Measurements from ENCODE around the gene IRF3.

DNA sequence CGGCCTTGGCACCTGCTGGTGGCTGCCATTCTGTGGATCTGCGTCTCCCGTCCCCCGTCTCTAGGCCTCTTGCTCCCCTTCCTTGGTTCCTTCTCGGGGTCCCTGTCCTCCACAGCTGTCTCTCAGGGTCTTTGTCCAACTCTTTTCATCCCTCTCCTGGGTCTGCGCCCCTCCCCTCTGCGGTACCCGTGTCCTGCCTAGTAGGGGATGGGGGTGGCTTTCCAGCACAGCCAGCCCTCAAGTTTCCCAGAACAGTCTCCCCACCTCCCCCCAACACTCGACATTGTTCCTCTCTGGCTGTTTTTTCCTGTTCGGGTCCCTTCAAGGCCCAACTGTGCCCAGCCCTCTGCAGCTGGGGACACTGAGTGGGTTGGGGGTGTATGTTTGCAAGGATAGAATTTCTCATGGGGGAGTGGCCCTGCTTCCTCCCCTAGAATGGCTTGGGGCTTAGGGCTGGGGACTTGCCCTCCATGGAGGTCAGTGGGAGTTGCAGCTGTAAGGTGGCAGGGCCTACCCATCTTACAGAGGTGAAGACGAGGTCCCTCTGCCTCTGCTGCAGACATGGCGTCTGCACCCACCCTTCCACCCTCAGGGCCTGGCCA, 23.0 kb upstream of the IRF3 start:
- TF ChIP-seq, protein P1, sequence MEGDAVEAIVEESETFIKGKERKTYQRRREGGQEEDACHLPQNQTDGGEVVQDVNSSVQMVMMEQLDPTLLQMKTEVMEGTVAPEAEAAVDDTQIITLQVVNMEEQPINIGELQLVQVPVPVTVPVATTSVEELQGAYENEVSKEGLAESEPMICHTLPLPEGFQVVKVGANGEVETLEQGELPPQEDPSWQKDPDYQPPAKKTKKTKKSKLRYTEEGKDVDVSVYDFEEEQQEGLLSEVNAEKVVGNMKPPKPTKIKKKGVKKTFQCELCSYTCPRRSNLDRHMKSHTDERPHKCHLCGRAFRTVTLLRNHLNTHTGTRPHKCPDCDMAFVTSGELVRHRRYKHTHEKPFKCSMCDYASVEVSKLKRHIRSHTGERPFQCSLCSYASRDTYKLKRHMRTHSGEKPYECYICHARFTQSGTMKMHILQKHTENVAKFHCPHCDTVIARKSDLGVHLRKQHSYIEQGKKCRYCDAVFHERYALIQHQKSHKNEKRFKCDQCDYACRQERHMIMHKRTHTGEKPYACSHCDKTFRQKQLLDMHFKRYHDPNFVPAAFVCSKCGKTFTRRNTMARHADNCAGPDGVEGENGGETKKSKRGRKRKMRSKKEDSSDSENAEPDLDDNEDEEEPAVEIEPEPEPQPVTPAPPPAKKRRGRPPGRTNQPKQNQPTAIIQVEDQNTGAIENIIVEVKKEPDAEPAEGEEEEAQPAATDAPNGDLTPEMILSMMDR (IDR thresholded peaks at IDR 0.05; ENCODE audit: low read depth, low read length, poor library complexity, severe bottlenecking): no peak
- no peak for TF ChIP-seq EZH2phosphoT487 (IDR thresholded peaks at IDR 0.05; ENCODE audit: borderline replicate concordance, low read length)

Measured in DOHH2 (cell line).